Cardiac septum (tissue), 1 donor: ENCODE data around the gene MPC1L. TPM values are rescaled to one million over a fixed set of nuclear protein-coding genes. Genes with fewer than 3 reads are reported as not detected.

Experiments
- total RNA-seq: library from RNA; stranded (reverse); fragmentation: NEBNext Ultra II Directional; extraction: Animal tissue kit (Norgen Biotek cat#: 25700); gene quantifications from one replicate; pipeline ENCODE4 v1.2.1, GENCODE V29; 2021
- donor health status: DM: no; HTN: no; CAD: no.

Gene MPC1L
- total RNA-seq, 1 donor from 2014 or later: not detected

Other genes starting within 250 kb of the MPC1L start
- gene ATP6AP2, start 42.5 kb upstream of the MPC1L start, total RNA-seq: 43.7 TPM
- 6.2 TPM for gene CXorf38, start 24.1 kb downstream of the MPC1L start, total RNA-seq
- gene MED14, start 112.1 kb downstream of the MPC1L start, total RNA-seq: 38.3 TPM